HT-29 (cell line): ENCODE data around the gene C1R. TPM values are rescaled to one million over a fixed set of nuclear protein-coding genes. Genes with fewer than 3 reads are reported as not detected.
"Not testable (repeated sequence)": the region's sequence is repeated elsewhere in the genome, so short reads cannot be mapped to it uniquely, and the experiment has no call there.

Experiments used
- DNase-seq: peaks from one replicate; pipeline ENCODE4 v3.0.0-alpha.2; 2015; ENCODE audit warnings: low spot score
- small RNA-seq: library from RNA; depleted of rRNA; stranded (forward); fragments of <200 nt; gene quantifications from one replicate; pipeline ENCODE3, GENCODE V24; 2014
- total RNA-seq: library from RNA; depleted of rRNA; stranded (reverse); fragments of >200 nt; shearing (Covaris generic); gene quantifications from 2 replicates; pipeline ENCODE4 v1.2.3, GENCODE V29; 2014; rRNA removed

Gene C1R
- total RNA-seq, 1 experiment from 2014 or later = 0.53 TPM

DNA sequence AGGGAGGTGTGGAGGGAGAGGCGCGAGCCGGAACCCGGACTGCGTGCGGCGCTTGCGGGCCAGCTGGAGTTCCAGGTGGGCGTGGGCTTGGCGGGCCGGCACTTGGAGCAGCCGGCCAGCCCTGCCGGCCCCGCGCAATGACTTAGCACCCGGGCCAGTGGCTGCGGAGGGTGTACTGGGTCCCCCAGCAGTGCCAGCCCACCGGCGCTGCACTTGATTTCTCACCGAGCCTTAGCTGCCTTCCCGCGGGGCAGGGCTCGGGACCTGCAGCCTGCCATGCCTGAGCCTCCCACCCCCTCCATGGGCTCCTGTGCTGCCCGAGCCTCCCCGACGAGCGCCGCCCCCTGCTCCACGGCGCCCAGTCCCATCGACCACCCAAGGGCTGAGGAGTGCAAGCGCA, 54.8 kb downstream of the C1R start:
- DNase-seq = not testable (repeated sequence)

GRCh38 chr12:7035463-7035862, 56.8 kb downstream of the C1R start:
- DNase-seq = no peak

- no peak for DNase-seq
These were observed 57.8 kb downstream of the C1R start for GRCh38 chr12:7034464-7034863.

- DNase-seq = no peak
These were observed 59.3 kb downstream of the C1R start for GRCh38 chr12:7032990-7033389.

DNA sequence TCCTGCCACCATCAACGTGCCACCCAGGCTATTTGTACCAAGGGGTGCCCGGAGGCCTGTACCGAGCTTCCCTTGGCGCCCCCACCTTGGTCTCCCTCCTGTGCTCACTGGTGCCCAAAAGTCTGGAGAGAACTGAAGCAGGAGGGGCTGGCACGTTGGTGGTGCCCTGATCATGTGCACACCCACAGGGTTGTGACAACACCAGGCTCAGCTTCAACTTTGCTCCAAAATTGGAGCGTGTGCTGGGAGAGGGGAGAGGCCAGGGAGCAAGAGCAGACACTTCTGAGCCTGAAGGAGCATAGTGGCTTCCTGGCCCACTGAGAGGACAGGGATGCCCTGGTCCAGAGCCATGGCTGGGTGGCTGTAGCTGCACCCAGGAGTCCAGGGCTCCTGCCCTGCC, 60.9 kb downstream of the C1R start:
- no peak for DNase-seq

Small RNA genes lying within 50 kb of the gene (small RNA-seq; reads per million reads assigned to genes)
- not detected for gene AC006512.1
- not detected for gene RNU6-485P

Other genes starting within 250 kb of the C1R start
- gene CDCA3, start 241.2 kb downstream of the C1R start, total RNA-seq = 95.5 and 126 TPM in 2 replicates
- 122 and 136 TPM in 2 replicates for gene USP5, start 240.3 kb downstream of the C1R start, total RNA-seq
- gene TPI1, start 224.9 kb downstream of the C1R start, total RNA-seq = 1,358 and 1,438 TPM in 2 replicates
- gene SPSB2, start 219.1 kb downstream of the C1R start, total RNA-seq = 20.2 and 21.0 TPM in 2 replicates
- 0.61 and 4.6 TPM in 2 replicates for gene LRRC23, start 187.6 kb downstream of the C1R start, total RNA-seq
- 7.7 and 9.1 TPM in 2 replicates for gene ENO2, start 177.9 kb downstream of the C1R start, total RNA-seq
- gene ATN1, start 164.5 kb downstream of the C1R start, total RNA-seq = 22.0 and 36.9 TPM in 2 replicates
- not detected in 2 replicates for gene RNU7-1, start 148.6 kb downstream of the C1R start, total RNA-seq
- gene C12orf57, start 148.4 kb downstream of the C1R start, total RNA-seq = 102 and 112 TPM in 2 replicates
- gene PTPN6, start 141.1 kb downstream of the C1R start, total RNA-seq = 29.2 and 35.2 TPM in 2 replicates
- gene PHB2, start 121.8 kb downstream of the C1R start, total RNA-seq = 417 and 420 TPM in 2 replicates
- gene EMG1, start 121.5 kb downstream of the C1R start, total RNA-seq = 59.5 and 64.0 TPM in 2 replicates
- gene LPCAT3, start 74.0 kb downstream of the C1R start, total RNA-seq = 35.9 and 37.3 TPM in 2 replicates
- 0.56 and 1.1 TPM in 2 replicates for gene C1S, start 31.7 kb downstream of the C1R start, total RNA-seq
- gene C1RL, start 16.8 kb upstream of the C1R start, total RNA-seq = 38.9 and 39.1 TPM in 2 replicates
- 0.41 TPM in 1 of 2 replicates, not detected in the other for gene RBP5, start 36.4 kb upstream of the C1R start, total RNA-seq
- gene CLSTN3, start 37.9 kb upstream of the C1R start, total RNA-seq = 15.3 and 16.9 TPM in 2 replicates
- gene PEX5, start 97.2 kb upstream of the C1R start, total RNA-seq = 34.8 and 41.2 TPM in 2 replicates
- not detected in 2 replicates for gene ACSM4, start 211.6 kb upstream of the C1R start, total RNA-seq